ENCODE measurements around the gene GCC2. TPM values are rescaled to one million over a fixed set of nuclear protein-coding genes. Genes with fewer than 3 reads are reported as not detected.

Gene GCC2
- total and polyA plus RNA-seq, 9 of the 15 experiments (the other 6 are each of a cell fraction or from before 2014, with no cell fraction given), result 11.4 to 35.7 (median 19.9) TPM

GRCh38 chr2:108533832-108534583, 85.0 kb downstream of the GCC2 start, which contains the start of gene LIMS1 (continued):
- TF ChIP-seq, protein P1, sequence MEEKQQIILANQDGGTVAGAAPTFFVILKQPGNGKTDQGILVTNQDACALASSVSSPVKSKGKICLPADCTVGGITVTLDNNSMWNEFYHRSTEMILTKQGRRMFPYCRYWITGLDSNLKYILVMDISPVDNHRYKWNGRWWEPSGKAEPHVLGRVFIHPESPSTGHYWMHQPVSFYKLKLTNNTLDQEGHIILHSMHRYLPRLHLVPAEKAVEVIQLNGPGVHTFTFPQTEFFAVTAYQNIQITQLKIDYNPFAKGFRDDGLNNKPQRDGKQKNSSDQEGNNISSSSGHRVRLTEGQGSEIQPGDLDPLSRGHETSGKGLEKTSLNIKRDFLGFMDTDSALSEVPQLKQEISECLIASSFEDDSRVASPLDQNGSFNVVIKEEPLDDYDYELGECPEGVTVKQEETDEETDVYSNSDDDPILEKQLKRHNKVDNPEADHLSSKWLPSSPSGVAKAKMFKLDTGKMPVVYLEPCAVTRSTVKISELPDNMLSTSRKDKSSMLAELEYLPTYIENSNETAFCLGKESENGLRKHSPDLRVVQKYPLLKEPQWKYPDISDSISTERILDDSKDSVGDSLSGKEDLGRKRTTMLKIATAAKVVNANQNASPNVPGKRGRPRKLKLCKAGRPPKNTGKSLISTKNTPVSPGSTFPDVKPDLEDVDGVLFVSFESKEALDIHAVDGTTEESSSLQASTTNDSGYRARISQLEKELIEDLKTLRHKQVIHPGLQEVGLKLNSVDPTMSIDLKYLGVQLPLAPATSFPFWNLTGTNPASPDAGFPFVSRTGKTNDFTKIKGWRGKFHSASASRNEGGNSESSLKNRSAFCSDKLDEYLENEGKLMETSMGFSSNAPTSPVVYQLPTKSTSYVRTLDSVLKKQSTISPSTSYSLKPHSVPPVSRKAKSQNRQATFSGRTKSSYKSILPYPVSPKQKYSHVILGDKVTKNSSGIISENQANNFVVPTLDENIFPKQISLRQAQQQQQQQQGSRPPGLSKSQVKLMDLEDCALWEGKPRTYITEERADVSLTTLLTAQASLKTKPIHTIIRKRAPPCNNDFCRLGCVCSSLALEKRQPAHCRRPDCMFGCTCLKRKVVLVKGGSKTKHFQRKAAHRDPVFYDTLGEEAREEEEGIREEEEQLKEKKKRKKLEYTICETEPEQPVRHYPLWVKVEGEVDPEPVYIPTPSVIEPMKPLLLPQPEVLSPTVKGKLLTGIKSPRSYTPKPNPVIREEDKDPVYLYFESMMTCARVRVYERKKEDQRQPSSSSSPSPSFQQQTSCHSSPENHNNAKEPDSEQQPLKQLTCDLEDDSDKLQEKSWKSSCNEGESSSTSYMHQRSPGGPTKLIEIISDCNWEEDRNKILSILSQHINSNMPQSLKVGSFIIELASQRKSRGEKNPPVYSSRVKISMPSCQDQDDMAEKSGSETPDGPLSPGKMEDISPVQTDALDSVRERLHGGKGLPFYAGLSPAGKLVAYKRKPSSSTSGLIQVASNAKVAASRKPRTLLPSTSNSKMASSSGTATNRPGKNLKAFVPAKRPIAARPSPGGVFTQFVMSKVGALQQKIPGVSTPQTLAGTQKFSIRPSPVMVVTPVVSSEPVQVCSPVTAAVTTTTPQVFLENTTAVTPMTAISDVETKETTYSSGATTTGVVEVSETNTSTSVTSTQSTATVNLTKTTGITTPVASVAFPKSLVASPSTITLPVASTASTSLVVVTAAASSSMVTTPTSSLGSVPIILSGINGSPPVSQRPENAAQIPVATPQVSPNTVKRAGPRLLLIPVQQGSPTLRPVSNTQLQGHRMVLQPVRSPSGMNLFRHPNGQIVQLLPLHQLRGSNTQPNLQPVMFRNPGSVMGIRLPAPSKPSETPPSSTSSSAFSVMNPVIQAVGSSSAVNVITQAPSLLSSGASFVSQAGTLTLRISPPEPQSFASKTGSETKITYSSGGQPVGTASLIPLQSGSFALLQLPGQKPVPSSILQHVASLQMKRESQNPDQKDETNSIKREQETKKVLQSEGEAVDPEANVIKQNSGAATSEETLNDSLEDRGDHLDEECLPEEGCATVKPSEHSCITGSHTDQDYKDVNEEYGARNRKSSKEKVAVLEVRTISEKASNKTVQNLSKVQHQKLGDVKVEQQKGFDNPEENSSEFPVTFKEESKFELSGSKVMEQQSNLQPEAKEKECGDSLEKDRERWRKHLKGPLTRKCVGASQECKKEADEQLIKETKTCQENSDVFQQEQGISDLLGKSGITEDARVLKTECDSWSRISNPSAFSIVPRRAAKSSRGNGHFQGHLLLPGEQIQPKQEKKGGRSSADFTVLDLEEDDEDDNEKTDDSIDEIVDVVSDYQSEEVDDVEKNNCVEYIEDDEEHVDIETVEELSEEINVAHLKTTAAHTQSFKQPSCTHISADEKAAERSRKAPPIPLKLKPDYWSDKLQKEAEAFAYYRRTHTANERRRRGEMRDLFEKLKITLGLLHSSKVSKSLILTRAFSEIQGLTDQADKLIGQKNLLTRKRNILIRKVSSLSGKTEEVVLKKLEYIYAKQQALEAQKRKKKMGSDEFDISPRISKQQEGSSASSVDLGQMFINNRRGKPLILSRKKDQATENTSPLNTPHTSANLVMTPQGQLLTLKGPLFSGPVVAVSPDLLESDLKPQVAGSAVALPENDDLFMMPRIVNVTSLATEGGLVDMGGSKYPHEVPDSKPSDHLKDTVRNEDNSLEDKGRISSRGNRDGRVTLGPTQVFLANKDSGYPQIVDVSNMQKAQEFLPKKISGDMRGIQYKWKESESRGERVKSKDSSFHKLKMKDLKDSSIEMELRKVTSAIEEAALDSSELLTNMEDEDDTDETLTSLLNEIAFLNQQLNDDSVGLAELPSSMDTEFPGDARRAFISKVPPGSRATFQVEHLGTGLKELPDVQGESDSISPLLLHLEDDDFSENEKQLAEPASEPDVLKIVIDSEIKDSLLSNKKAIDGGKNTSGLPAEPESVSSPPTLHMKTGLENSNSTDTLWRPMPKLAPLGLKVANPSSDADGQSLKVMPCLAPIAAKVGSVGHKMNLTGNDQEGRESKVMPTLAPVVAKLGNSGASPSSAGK (IDR thresholded peaks at IDR 0.05), result peak; percentile 64; the same call in 1 of the 2 replicates
- peak; percentile 76 for TF ChIP-seq PHF20 (IDR thresholded peaks at IDR 0.05; ENCODE audit: partially characterized antibody)
- no peak for TF ChIP-seq YBX1 (IDR thresholded peaks at IDR 0.05)
- TF ChIP-seq, protein P2, sequence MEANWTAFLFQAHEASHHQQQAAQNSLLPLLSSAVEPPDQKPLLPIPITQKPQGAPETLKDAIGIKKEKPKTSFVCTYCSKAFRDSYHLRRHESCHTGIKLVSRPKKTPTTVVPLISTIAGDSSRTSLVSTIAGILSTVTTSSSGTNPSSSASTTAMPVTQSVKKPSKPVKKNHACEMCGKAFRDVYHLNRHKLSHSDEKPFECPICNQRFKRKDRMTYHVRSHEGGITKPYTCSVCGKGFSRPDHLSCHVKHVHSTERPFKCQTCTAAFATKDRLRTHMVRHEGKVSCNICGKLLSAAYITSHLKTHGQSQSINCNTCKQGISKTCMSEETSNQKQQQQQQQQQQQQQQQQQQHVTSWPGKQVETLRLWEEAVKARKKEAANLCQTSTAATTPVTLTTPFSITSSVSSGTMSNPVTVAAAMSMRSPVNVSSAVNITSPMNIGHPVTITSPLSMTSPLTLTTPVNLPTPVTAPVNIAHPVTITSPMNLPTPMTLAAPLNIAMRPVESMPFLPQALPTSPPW (CRISPR knock-in tag; IDR thresholded peaks at IDR 0.05), result peak; percentile 99
- TF ChIP-seq ZNF140 (CRISPR knock-in tag; IDR thresholded peaks at IDR 0.05), result no peak
- peak; percentile 63; the same call in 1 of the 2 replicates for TF ChIP-seq TFAP4 (CRISPR knock-in tag; IDR thresholded peaks at IDR 0.05; ENCODE audit: borderline replicate concordance)
- peak; percentile 70 for TF ChIP-seq TAF9B (IDR thresholded peaks at IDR 0.05; ENCODE audit: partially characterized antibody)
- TF ChIP-seq, protein P3, sequence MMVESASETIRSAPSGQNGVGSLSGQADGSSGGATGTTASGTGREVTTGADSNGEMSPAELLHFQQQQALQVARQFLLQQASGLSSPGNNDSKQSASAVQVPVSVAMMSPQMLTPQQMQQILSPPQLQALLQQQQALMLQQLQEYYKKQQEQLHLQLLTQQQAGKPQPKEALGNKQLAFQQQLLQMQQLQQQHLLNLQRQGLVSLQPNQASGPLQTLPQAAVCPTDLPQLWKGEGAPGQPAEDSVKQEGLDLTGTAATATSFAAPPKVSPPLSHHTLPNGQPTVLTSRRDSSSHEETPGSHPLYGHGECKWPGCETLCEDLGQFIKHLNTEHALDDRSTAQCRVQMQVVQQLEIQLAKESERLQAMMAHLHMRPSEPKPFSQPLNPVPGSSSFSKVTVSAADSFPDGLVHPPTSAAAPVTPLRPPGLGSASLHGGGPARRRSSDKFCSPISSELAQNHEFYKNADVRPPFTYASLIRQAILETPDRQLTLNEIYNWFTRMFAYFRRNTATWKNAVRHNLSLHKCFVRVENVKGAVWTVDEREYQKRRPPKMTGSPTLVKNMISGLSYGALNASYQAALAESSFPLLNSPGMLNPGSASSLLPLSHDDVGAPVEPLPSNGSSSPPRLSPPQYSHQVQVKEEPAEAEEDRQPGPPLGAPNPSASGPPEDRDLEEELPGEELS (CRISPR knock-in tag; IDR thresholded peaks at IDR 0.05; ENCODE audit: borderline replicate concordance), result peak; percentile 39; the same call in 1 of the 2 replicates
